Activated CD4-positive, alpha-beta T cell treated with anti-CD3 and anti-CD28 coated beads, Interleukin-2, amount 10 ng/mL, durations not matched to agents 24 days and 14 days (primary cell): ENCODE results near the gene ALK. TPM values are rescaled to one million over a fixed set of nuclear protein-coding genes. Genes with fewer than 3 reads are reported as not detected.

Experiments
- DNase-seq: peaks from one replicate; pipeline ENCODE4 v3.0.0; 2022
- H3K27ac Mint-ChIP-seq: one replicate; pipeline ENCODE4 v1.8.0; 2022; ENCODE audit warnings: mild to moderate bottlenecking, mixed read lengths
- H3K27me3 Mint-ChIP-seq: one replicate; pipeline ENCODE4 v1.8.0; 2022; ENCODE audit warnings: mixed read lengths
- H3K36me3 Mint-ChIP-seq: one replicate; pipeline ENCODE4 v1.8.0; 2022; ENCODE audit warnings: low read depth, mild to moderate bottlenecking, mixed read lengths
- H3K4me1 Mint-ChIP-seq: one replicate; pipeline ENCODE4 v1.8.0; 2021; ENCODE audit warnings: mixed read lengths
- H3K4me3 Mint-ChIP-seq: one replicate; pipeline ENCODE4 v1.8.0; 2022; ENCODE audit warnings: mild to moderate bottlenecking, moderate library complexity, mixed read lengths
- H3K9me3 Mint-ChIP-seq: one replicate; pipeline ENCODE4 v1.8.0; 2021; ENCODE audit warnings: mixed read lengths
- intact Hi-C: fragments of 100-400 bp; cut with micrococcal nuclease; formaldehyde crosslinking; loops from one replicate; pipeline ENCODE4 v1.15.1; 2023
- total RNA-seq: library from RNA; stranded (reverse); gene quantifications from 2 replicates; pipeline ENCODE4 v1.2.3, GENCODE V29; 2022

The ALK gene
- total RNA-seq, 1 donor from 2014 or later = not detected

- no peaks in the 10 kb centered on the region for H3K36me3 Mint-ChIP-seq
- H3K27ac Mint-ChIP-seq = no peak overlapping the region
- DNase-seq = no peak
- no peak overlapping the region for H3K4me3 Mint-ChIP-seq
- no peaks in the 10 kb centered on the region for H3K27me3 Mint-ChIP-seq
- intact Hi-C loops = no loop called here
- H3K4me1 Mint-ChIP-seq = no peaks in the 10 kb centered on the region
- no peaks in the 10 kb centered on the region for H3K9me3 Mint-ChIP-seq
Measured at GRCh38 chr2:29811378-29811777, 110.0 kb downstream of the ALK start.

GRCh38 chr2:29810956-29811355 is 110.4 kb downstream of the ALK start:
- no peaks in the 10 kb centered on the region for H3K9me3 Mint-ChIP-seq
- H3K36me3 Mint-ChIP-seq = no peaks in the 10 kb centered on the region
- H3K27me3 Mint-ChIP-seq = no peaks in the 10 kb centered on the region
- DNase-seq = no peak
- no peak overlapping the region for H3K27ac Mint-ChIP-seq
- H3K4me3 Mint-ChIP-seq = no peak overlapping the region
- H3K4me1 Mint-ChIP-seq = no peaks in the 10 kb centered on the region
- intact Hi-C loops = no loop called here

- Mint-ChIP-seq H3K9me3 (no peaks in the 10 kb centered on the region), H3K4me3 (no peak overlapping the region), H3K27ac (no peak overlapping the region), H3K36me3 (no peaks in the 10 kb centered on the region), H3K4me1 (no peaks in the 10 kb centered on the region), H3K27me3 (no peaks in the 10 kb centered on the region)
- DNase-seq = no peak
- intact Hi-C loops = no loop called here
Measured at GRCh38 chr2:29808321-29808720, 113.1 kb downstream of the ALK start.

GRCh38 chr2:29807082-29807481 is 114.3 kb downstream of the ALK start:
- Mint-ChIP-seq H3K4me1 (no peaks in the 10 kb centered on the region), H3K27ac (no peak overlapping the region), H3K4me3 (no peak overlapping the region), H3K9me3 (no peaks in the 10 kb centered on the region), H3K36me3 (no peaks in the 10 kb centered on the region), H3K27me3 (no peaks in the 10 kb centered on the region)
- intact Hi-C loops = no loop called here
- no peak for DNase-seq

- no peak for DNase-seq
- intact Hi-C loops = no loop called here
- no peak overlapping the region for H3K27ac Mint-ChIP-seq
- H3K36me3 Mint-ChIP-seq = no peaks in the 10 kb centered on the region
- H3K27me3 Mint-ChIP-seq = no peaks in the 10 kb centered on the region
- no peak overlapping the region for H3K4me3 Mint-ChIP-seq
- no peaks in the 10 kb centered on the region for H3K4me1 Mint-ChIP-seq
- no peaks in the 10 kb centered on the region for H3K9me3 Mint-ChIP-seq
Measured at GRCh38 chr2:29806461-29806860, 114.9 kb downstream of the ALK start.

GRCh38 chr2:29804671-29805070 is 116.7 kb downstream of the ALK start:
- no peak for DNase-seq
- Mint-ChIP-seq H3K4me3 (no peak overlapping the region), H3K4me1 (no peaks in the 10 kb centered on the region), H3K36me3 (no peaks in the 10 kb centered on the region), H3K27ac (no peak overlapping the region), H3K27me3 (peaks cover 2% of the 10 kb centered on the region), H3K9me3 (no peaks in the 10 kb centered on the region)
- intact Hi-C loops = no loop called here

- Mint-ChIP-seq H3K36me3 (no peaks in the 10 kb centered on the region), H3K4me1 (no peaks in the 10 kb centered on the region), H3K4me3 (no peak overlapping the region), H3K27me3 (peaks cover 2% of the 10 kb centered on the region), H3K9me3 (no peaks in the 10 kb centered on the region), H3K27ac (no peak overlapping the region)
- intact Hi-C loops = no loop called here
- DNase-seq = no peak
Measured at GRCh38 chr2:29803537-29803936, 117.8 kb downstream of the ALK start.

- DNase-seq = no peak
- Mint-ChIP-seq H3K27ac (no peak overlapping the region), H3K4me1 (no peaks in the 10 kb centered on the region), H3K9me3 (no peaks in the 10 kb centered on the region), H3K27me3 (peaks cover 4% of the 10 kb centered on the region), H3K4me3 (no peak overlapping the region), H3K36me3 (no peaks in the 10 kb centered on the region)
- intact Hi-C loops = no loop called here
Measured at GRCh38 chr2:29802986-29803385, 118.4 kb downstream of the ALK start.

- no peak for DNase-seq
- no peaks in the 10 kb centered on the region for H3K36me3 Mint-ChIP-seq
- intact Hi-C loops = no loop called here
- H3K27me3 Mint-ChIP-seq = peaks cover 4% of the 10 kb centered on the region
- no peaks in the 10 kb centered on the region for H3K9me3 Mint-ChIP-seq
- H3K4me1 Mint-ChIP-seq = no peaks in the 10 kb centered on the region
- no peak overlapping the region for H3K4me3 Mint-ChIP-seq
- no peak overlapping the region for H3K27ac Mint-ChIP-seq
Measured at GRCh38 chr2:29799628-29800027, 121.8 kb downstream of the ALK start.

GRCh38 chr2:29797916-29798315 is 123.5 kb downstream of the ALK start:
- intact Hi-C loops = no loop called here
- H3K27me3 Mint-ChIP-seq = peaks cover 4% of the 10 kb centered on the region
- H3K4me1 Mint-ChIP-seq = no peaks in the 10 kb centered on the region
- DNase-seq = no peak
- H3K36me3 Mint-ChIP-seq = no peaks in the 10 kb centered on the region
- no peak overlapping the region for H3K27ac Mint-ChIP-seq
- no peaks in the 10 kb centered on the region for H3K9me3 Mint-ChIP-seq
- no peak overlapping the region for H3K4me3 Mint-ChIP-seq

- Mint-ChIP-seq H3K27ac (no peak overlapping the region), H3K27me3 (peaks cover 4% of the 10 kb centered on the region), H3K4me3 (no peak overlapping the region), H3K4me1 (no peaks in the 10 kb centered on the region), H3K36me3 (no peaks in the 10 kb centered on the region), H3K9me3 (peaks cover 6% of the 10 kb centered on the region)
- no peak for DNase-seq
- intact Hi-C loops = no loop called here
Measured at GRCh38 chr2:29796446-29796845, 124.9 kb downstream of the ALK start.

GRCh38 chr2:29789911-29790485 is 131.4 kb downstream of the ALK start:
- no peaks in the 10 kb centered on the region for H3K27me3 Mint-ChIP-seq
- DNase-seq = no peak
- intact Hi-C loops = no loop called here
- no peaks in the 10 kb centered on the region for H3K4me1 Mint-ChIP-seq
- no peak overlapping the region for H3K4me3 Mint-ChIP-seq
- H3K36me3 Mint-ChIP-seq = no peaks in the 10 kb centered on the region
- no peak overlapping the region for H3K27ac Mint-ChIP-seq
- H3K9me3 Mint-ChIP-seq = peaks cover 6% of the 10 kb centered on the region

GRCh38 chr2:29787473-29788465 is 133.6 kb downstream of the ALK start:
- no peak overlapping the region for H3K27ac Mint-ChIP-seq
- peaks cover 6% of the 10 kb centered on the region for H3K9me3 Mint-ChIP-seq
- intact Hi-C loops = no loop called here
- H3K36me3 Mint-ChIP-seq = no peaks in the 10 kb centered on the region
- H3K4me3 Mint-ChIP-seq = no peak overlapping the region
- H3K27me3 Mint-ChIP-seq = no peaks in the 10 kb centered on the region
- no peak for DNase-seq
- peaks cover 2% of the 10 kb centered on the region for H3K4me1 Mint-ChIP-seq

- peaks cover 2% of the 10 kb centered on the region for H3K4me1 Mint-ChIP-seq
- H3K9me3 Mint-ChIP-seq = no peaks in the 10 kb centered on the region
- H3K36me3 Mint-ChIP-seq = no peaks in the 10 kb centered on the region
- H3K27me3 Mint-ChIP-seq = no peaks in the 10 kb centered on the region
- intact Hi-C loops = no loop called here
- no peak for DNase-seq
- H3K4me3 Mint-ChIP-seq = no peak overlapping the region
- H3K27ac Mint-ChIP-seq = no peak overlapping the region
Measured at GRCh38 chr2:29786361-29786760, 135.0 kb downstream of the ALK start.
